Endodermal cell (in vitro differentiated cells): ENCODE data around the gene IL6ST. TPM values are rescaled to one million over a fixed set of nuclear protein-coding genes. Genes with fewer than 3 reads are reported as not detected.

Source experiments
- DNase-seq: peaks from one replicate; pipeline ENCODE4 v3.0.0-alpha.2; 2017
- H3K27ac ChIP-seq: 2 replicates; pipeline ENCODE4 v1.5.1; 2013; ENCODE audit warnings: mild to moderate bottlenecking, low read depth, low read length, moderate library complexity
- H3K27me3 ChIP-seq: 2 replicates; pipeline ENCODE4 v1.6.1; 2013; ENCODE audit warnings: mild to moderate bottlenecking, low read length, moderate library complexity; ENCODE audit not compliant: insufficient read depth, control insufficient read depth, poor library complexity, severe bottlenecking
- H3K36me3 ChIP-seq: 2 replicates; pipeline ENCODE4 v1.7.0; 2013; ENCODE audit warnings: mild to moderate bottlenecking, low read length, moderate library complexity; ENCODE audit not compliant: control insufficient read depth, insufficient read depth
- H3K4me1 ChIP-seq: one replicate; pipeline ENCODE4 v1.7.0; 2013; ENCODE audit warnings: low read length; ENCODE audit not compliant: control insufficient read depth, insufficient read depth
- H3K4me3 ChIP-seq: 2 replicates; pipeline ENCODE4 v1.5.1; 2013; ENCODE audit warnings: mild to moderate bottlenecking, low read length, moderate library complexity
- H3K9ac ChIP-seq: 2 replicates; pipeline ENCODE4 v1.6.1; 2013; ENCODE audit warnings: mild to moderate bottlenecking, low read length, moderate library complexity; ENCODE audit not compliant: poor library complexity, severe bottlenecking; ENCODE audit errors: extremely low read depth
- H3K9me3 ChIP-seq: 2 replicates; pipeline ENCODE4 v1.6.1; 2013; ENCODE audit warnings: mild to moderate bottlenecking, low read length, moderate library complexity; ENCODE audit not compliant: control insufficient read depth
- H3K27ac Mint-ChIP-seq: 2 replicates; pipeline ENCODE4 v1.8.0; 2020; ENCODE audit warnings: mixed read lengths
- H3K27me3 Mint-ChIP-seq: 2 replicates; pipeline ENCODE4 v1.8.0; 2021; ENCODE audit warnings: mild to moderate bottlenecking, mixed read lengths; ENCODE audit not compliant: insufficient read depth
- H3K36me3 Mint-ChIP-seq: 2 replicates; pipeline ENCODE4 v1.8.0; 2020; ENCODE audit warnings: low read depth, mixed read lengths
- H3K4me1 Mint-ChIP-seq: 2 replicates; pipeline ENCODE4 v1.8.0; 2020; ENCODE audit warnings: mixed read lengths
- H3K4me3 Mint-ChIP-seq: 2 replicates; pipeline ENCODE4 v1.8.0; 2020; ENCODE audit warnings: mild to moderate bottlenecking, moderate library complexity, mixed read lengths
- H3K9me3 Mint-ChIP-seq: 2 replicates; pipeline ENCODE4 v1.8.0; 2020; ENCODE audit warnings: mild to moderate bottlenecking, mixed read lengths
- WGBS, 2 experiments: methylation state at CpG; one replicate each; pipeline versions ENCODE4 v1.1.5 to v1.1.7; 2013; ENCODE audit warnings: missing lambda C conversion rate in 2 of 2, mixed read lengths in 1 of 2; ENCODE audit not compliant: insufficient coverage in 1 of 2, insufficient read length in 1 of 2; 5-methylcytosine and 5-hydroxymethylcytosine counted together
- total RNA-seq, 2 donors: library from RNA; stranded (reverse); fragmentation: NEBNext Ultra II Directional in 1 of 2; extraction: Animal tissue kit (Norgen Biotek cat#: 25700) in 1 of 2; gene quantifications; 2 replicates in 1 of 2; 3 replicates in 1 of 2; pipeline ENCODE4 v1.2.1, GENCODE V29; 2021
- TF ChIP-seq, protein P1 (sequence below): fragments of 200-600 bp; sonication (generic); conservative IDR thresholded peaks from 2 replicates; pipeline ENCODE4 v1.5.0; 2021; ENCODE audit warnings: antibody characterized with exemption, mild to moderate bottlenecking

Gene IL6ST
- total RNA-seq, 2 donors from 2014 or later = 26.3 to 30.4 TPM

DNA sequence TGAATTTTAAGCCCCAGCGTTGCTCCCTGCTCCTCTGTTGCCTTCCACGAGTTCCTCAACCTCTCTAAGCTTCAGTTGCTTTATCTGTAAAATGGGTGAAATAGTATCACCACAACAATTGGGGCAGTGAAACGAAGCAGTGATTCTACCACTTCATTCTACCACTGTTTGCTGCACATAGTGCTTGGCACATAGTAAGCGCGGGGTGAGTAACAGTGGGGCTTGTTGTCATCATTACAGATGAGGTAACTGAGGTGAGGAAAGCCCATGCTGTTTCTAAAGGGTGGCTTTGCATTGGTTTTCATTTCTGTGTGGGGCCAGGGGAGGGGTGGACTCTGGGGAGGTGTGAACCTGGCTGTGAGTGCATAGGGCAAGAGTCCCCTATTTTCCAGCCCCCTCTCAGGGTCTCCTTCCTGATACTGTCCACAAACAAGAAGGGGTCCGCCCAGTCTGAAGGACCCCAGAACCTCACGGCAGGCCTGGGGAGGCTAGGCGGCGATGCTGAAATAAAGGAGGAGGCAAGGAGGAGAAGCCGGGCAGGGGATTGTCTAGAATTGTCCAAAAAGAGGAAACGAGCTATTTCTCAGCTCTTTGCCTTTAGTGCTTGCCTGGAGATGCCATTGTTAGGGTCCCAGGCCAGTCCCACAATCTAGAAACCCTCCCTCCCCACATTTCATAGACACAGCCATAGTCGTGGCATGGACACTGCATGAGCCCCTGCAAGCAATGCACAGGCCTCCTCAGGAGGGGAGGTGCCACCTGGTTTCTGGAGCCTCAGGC is 65.6 kb downstream of the IL6ST start:
- H3K27me3 Mint-ChIP-seq = no peaks in the 10 kb centered on the region
- Histone ChIP-seq H3K4me1 (no peaks in the 10 kb centered on the region), H3K27me3 (no peaks in the 10 kb centered on the region), H3K36me3 (no peaks in the 10 kb centered on the region), H3K9ac (no peak overlapping the region), H3K4me3 (no peak overlapping the region), H3K9me3 (no peaks in the 10 kb centered on the region), H3K27ac (no peak overlapping the region)
- TF ChIP-seq, protein P1, sequence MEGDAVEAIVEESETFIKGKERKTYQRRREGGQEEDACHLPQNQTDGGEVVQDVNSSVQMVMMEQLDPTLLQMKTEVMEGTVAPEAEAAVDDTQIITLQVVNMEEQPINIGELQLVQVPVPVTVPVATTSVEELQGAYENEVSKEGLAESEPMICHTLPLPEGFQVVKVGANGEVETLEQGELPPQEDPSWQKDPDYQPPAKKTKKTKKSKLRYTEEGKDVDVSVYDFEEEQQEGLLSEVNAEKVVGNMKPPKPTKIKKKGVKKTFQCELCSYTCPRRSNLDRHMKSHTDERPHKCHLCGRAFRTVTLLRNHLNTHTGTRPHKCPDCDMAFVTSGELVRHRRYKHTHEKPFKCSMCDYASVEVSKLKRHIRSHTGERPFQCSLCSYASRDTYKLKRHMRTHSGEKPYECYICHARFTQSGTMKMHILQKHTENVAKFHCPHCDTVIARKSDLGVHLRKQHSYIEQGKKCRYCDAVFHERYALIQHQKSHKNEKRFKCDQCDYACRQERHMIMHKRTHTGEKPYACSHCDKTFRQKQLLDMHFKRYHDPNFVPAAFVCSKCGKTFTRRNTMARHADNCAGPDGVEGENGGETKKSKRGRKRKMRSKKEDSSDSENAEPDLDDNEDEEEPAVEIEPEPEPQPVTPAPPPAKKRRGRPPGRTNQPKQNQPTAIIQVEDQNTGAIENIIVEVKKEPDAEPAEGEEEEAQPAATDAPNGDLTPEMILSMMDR = no peak
- H3K4me3 Mint-ChIP-seq = no peak overlapping the region
- no peaks in the 10 kb centered on the region for H3K9me3 Mint-ChIP-seq
- H3K4me1 Mint-ChIP-seq = no peaks in the 10 kb centered on the region
- WGBS, 2 experiments = 88 to 94% methylated on average over 8 to 12 of the region's 12 CpGs
- no peak overlapping the region for H3K27ac Mint-ChIP-seq
- DNase-seq = no peak
- no peaks in the 10 kb centered on the region for H3K36me3 Mint-ChIP-seq

DNA sequence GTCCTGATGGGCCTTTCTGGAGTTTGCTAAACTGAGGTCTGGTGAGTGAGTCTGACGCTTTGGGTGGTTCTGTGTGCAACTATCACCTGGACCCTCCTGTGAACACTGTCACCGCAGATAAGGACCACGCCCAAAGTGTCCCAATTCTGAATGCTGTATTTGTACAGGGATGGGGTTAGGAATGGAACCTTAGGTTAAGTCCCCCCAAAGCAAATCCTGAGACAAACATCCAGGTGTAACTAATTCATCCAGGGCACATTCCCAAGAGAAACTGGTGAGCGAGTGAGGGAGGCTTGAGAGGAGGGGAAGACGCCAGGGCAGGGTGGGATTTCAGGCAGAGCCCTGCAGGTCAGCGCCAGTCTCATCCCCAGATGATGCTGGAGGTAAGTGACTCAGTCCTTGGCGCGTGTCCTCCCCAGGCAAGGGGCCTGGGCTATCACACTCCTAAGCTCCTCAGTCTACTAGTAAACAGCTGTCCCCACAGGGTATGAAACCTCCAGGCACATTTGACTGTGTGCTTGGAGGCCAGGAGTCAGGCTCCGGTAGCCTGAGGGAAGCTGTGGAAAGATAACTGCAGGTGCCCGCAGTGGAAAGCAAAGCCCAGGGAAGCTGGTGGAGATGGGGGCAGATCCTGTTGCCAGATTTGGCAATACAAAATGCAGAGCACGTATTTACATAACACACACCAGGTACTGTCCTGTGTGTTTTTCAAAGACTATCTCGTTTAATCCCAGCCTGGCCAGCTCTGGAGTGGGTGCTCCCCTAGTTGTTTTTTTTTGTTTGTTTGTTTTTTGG is 66.7 kb downstream of the IL6ST start:
- Mint-ChIP-seq H3K9me3 (no peaks in the 10 kb centered on the region), H3K27me3 (no peaks in the 10 kb centered on the region), H3K27ac (no peak overlapping the region), H3K4me1 (peaks cover 2% of the 10 kb centered on the region), H3K36me3 (no peaks in the 10 kb centered on the region), H3K4me3 (no peak overlapping the region)
- no peak overlapping the region for H3K9ac ChIP-seq
- WGBS, 2 experiments = 94% methylated on average over 7 to 12 of the region's 12 CpGs
- H3K27me3 ChIP-seq = no peaks in the 10 kb centered on the region
- no peak overlapping the region for H3K27ac ChIP-seq
- TF ChIP-seq, protein P1 = no peak
- no peak for DNase-seq
- H3K9me3 ChIP-seq = no peaks in the 10 kb centered on the region
- H3K4me1 ChIP-seq = no peaks in the 10 kb centered on the region
- no peak overlapping the region for H3K4me3 ChIP-seq
- H3K36me3 ChIP-seq = no peaks in the 10 kb centered on the region

DNA sequence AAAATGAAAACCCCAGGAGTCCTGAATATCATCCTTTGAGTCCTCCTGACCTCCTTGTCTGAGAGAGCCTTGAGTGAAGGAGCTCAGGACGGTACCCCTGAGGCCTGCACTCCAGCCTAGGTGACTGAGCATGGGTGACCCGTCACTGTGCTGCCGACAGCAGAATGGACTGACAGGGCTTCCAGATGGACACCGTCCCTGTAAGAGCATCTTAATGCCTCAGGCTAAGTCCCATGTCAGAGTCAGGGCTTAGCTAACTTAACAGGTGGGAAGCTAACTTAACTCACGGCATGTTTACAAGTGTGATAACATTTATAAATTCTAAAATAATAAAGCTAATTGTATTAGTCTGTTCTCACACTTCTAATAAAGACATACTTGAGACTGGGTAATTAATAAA is 68.3 kb downstream of the IL6ST start:
- no peaks in the 10 kb centered on the region for H3K27me3 Mint-ChIP-seq
- H3K9me3 ChIP-seq = no peaks in the 10 kb centered on the region
- TF ChIP-seq, protein P1 = no peak
- no peaks in the 10 kb centered on the region for H3K4me1 ChIP-seq
- H3K4me1 Mint-ChIP-seq = peaks cover 2% of the 10 kb centered on the region
- no peak overlapping the region for H3K4me3 Mint-ChIP-seq
- no peak overlapping the region for H3K9ac ChIP-seq
- no peaks in the 10 kb centered on the region for H3K36me3 ChIP-seq
- no peaks in the 10 kb centered on the region for H3K27me3 ChIP-seq
- H3K27ac Mint-ChIP-seq = no peak overlapping the region
- H3K27ac ChIP-seq = no peak overlapping the region
- no peak overlapping the region for H3K4me3 ChIP-seq
- no peak for DNase-seq
- WGBS, 2 experiments = 85 to 90% methylated on average over 3 to 4 of the region's 5 CpGs
- no peaks in the 10 kb centered on the region for H3K9me3 Mint-ChIP-seq
- H3K36me3 Mint-ChIP-seq = no peaks in the 10 kb centered on the region
